OCI-LY3 (cell line): ENCODE data around the gene PTN.

Experiments
- EZH2phosphoT487 ChIP-seq: fragments of 200-600 bp; shearing (Covaris generic); IDR thresholded peaks from 2 replicates; pipeline ENCODE4 v1.6.1; 2018; ENCODE audit warnings: antibody characterized with exemption, mixed run types, low read depth
- TF ChIP-seq, protein P1 (sequence below): fragments of 200-600, 300-600 bp; sonication (generic); IDR thresholded peaks from 2 replicates; pipeline ENCODE4 v1.5.1; 2014; ENCODE audit warnings: antibody characterized with exemption, low read length, low read depth

GRCh38 chr7:137242616-137243015 is 100.9 kb downstream of the PTN start:
- TF ChIP-seq, protein P1, sequence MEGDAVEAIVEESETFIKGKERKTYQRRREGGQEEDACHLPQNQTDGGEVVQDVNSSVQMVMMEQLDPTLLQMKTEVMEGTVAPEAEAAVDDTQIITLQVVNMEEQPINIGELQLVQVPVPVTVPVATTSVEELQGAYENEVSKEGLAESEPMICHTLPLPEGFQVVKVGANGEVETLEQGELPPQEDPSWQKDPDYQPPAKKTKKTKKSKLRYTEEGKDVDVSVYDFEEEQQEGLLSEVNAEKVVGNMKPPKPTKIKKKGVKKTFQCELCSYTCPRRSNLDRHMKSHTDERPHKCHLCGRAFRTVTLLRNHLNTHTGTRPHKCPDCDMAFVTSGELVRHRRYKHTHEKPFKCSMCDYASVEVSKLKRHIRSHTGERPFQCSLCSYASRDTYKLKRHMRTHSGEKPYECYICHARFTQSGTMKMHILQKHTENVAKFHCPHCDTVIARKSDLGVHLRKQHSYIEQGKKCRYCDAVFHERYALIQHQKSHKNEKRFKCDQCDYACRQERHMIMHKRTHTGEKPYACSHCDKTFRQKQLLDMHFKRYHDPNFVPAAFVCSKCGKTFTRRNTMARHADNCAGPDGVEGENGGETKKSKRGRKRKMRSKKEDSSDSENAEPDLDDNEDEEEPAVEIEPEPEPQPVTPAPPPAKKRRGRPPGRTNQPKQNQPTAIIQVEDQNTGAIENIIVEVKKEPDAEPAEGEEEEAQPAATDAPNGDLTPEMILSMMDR = no peak
- TF ChIP-seq EZH2phosphoT487 = no peak
